Sigmoid colon (tissue), 7 donors: Measurements from ENCODE around the gene HUS1B. TPM values are rescaled to one million over a fixed set of nuclear protein-coding genes. Genes with fewer than 3 reads are reported as not detected.
"Not testable (repeated sequence)": the region's sequence is repeated elsewhere in the genome, so short reads cannot be mapped to it uniquely, and the experiment has no call there.

ENCODE experiments used
- DNase-seq: peaks from one replicate; pipeline ENCODE4 v3.0.0-alpha.2; 2019
- H3K27ac ChIP-seq, 4 donors: fragments of 200-600 bp; sonication (generic); one replicate each; pipeline ENCODE4 v1.5.1; 2016 to 2019; ENCODE audit warnings: mild to moderate bottlenecking in 1 of 4
- H3K27me3 ChIP-seq, 3 donors: fragments of 200-600 bp; sonication (generic); one replicate each; pipeline ENCODE4 v1.5.1; 2019; ENCODE audit warnings: mild to moderate bottlenecking in 1 of 3
- H3K36me3 ChIP-seq, 4 donors: fragments of 200-600 bp; sonication (generic); one replicate each; pipeline ENCODE4 v1.5.1; 2016 to 2019
- H3K4me1 ChIP-seq, 4 donors: fragments of 200-600 bp; sonication (generic); one replicate each; pipeline ENCODE4 v1.5.1; 2017 to 2019
- H3K4me3 ChIP-seq, 4 donors: fragments of 200-600 bp; sonication (generic); one replicate each; pipeline ENCODE4 v1.5.1; 2017 to 2019; ENCODE audit warnings: mild to moderate bottlenecking in 2 of 4, moderate library complexity in 1 of 4
- H3K9me3 ChIP-seq, 4 donors: fragments of 200-600 bp in 3 of 4; sonication (generic) in 3 of 4; one replicate each; pipeline versions ENCODE4 v1.5.1 to v1.6.1; 2013 to 2019
- CTCF ChIP-seq, 4 experiments: fragments of 450-650 bp in 3 of 4; fragments of 200-600 bp in 1 of 4; IDR thresholded peaks; one replicate each; pipeline ENCODE4 v1.5.1; 2016 to 2019; ENCODE audit warnings: antibody characterized with exemption in 4 of 4, mild to moderate bottlenecking in 3 of 4, moderate library complexity in 2 of 4
- EP300 ChIP-seq, 4 donors: sonication (generic); formaldehyde crosslinking; IDR thresholded peaks; one replicate each; pipeline ENCODE4 v1.6.1; 2017; ENCODE audit warnings: antibody characterized with exemption in 4 of 4
- POLR2A ChIP-seq, 2 donors: fragments of 450-650 bp; IDR thresholded peaks; one replicate each; pipeline ENCODE4 v1.6.1; 2016; ENCODE audit warnings: antibody characterized with exemption in 2 of 2, mild to moderate bottlenecking in 2 of 2, moderate library complexity in 2 of 2
- POLR2AphosphoS5 ChIP-seq, 4 donors: sonication (generic); formaldehyde crosslinking; IDR thresholded peaks; one replicate each; pipeline ENCODE4 v1.6.1; 2017; ENCODE audit warnings: antibody characterized with exemption in 4 of 4
- WGBS, 2 donors: extraction: QIAGEN DNeasy Blood & Tissue Kit; methylation state at CpG; one replicate each; pipeline ENCODE4 v1.1.7; 2013; 5-methylcytosine and 5-hydroxymethylcytosine counted together
- intact Hi-C: fragments of 100-400 bp; cut with DNase I; formaldehyde crosslinking; loops from one replicate; pipeline ENCODE4 v1.15.1; 2023
- polyA plus RNA-seq, 3 donors: library from polyadenylated mRNA; stranded (reverse); fragments of 200-250 nt; gene quantifications; one replicate each; pipeline ENCODE4 v1.2.3, GENCODE V29; 2013
- total RNA-seq, 4 donors: library from RNA; depleted of rRNA; stranded (reverse); fragments of >200 nt; gene quantifications; one replicate each; pipeline ENCODE4 v1.1.0, GENCODE V29; 2016
- donor health status: healthy with polysubstance abuse.
- donor health status: Bipolar disorder and iron deficiency.
- donor health status: healthy.

The HUS1B gene
- total and polyA plus RNA-seq, 7 donors, result 0.36 to 3.6 (median 0.71) TPM; not detected in 2

DNA sequence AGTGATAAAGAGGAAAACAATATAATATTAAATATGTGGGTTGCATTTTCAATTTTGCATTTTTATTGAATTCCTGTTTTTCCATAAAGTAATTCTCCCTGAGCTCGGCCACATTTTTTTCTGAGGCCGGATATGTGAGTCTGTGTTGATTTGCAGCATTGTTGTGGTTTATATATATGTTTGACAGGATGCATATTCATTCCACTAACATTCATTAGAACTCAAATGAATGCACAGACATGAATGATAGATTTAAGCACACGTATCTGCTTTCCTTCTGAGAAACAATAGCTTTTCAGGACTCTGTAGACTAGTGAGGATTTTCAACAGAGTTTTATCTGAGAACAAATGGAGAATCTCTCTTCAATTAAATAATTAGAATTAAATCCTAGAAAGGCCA is 46.7 kb upstream of the HUS1B start:
- Histone ChIP-seq H3K27ac (no peak overlapping the region), H3K27me3 (no peaks in the 10 kb centered on the region), H3K4me1 (no peaks in the 10 kb centered on the region), H3K36me3 (no peaks in the 10 kb centered on the region), H3K9me3 (no peaks in the 10 kb centered on the region), H3K4me3 (no peak overlapping the region)
- WGBS, 2 donors, result 77 to 82% methylated on average over 3 of the region's 3 CpGs
- no peak for DNase-seq
- no peak for TF ChIP-seq POLR2AphosphoS5 (IDR thresholded peaks at IDR 0.05)
- TF ChIP-seq POLR2A (IDR thresholded peaks at IDR 0.05), result no peak
- intact Hi-C loops, result no loop called here

- intact Hi-C loops, result no loop called here
- no peaks in the 10 kb centered on the region for H3K27me3 ChIP-seq
- no peaks in the 10 kb centered on the region for H3K9me3 ChIP-seq
- no peak overlapping the region for H3K4me3 ChIP-seq
- no peaks in the 10 kb centered on the region for H3K36me3 ChIP-seq
- no peak overlapping the region for H3K27ac ChIP-seq
- WGBS, 2 donors, result 64 to 76% methylated on average over 11 of the region's 11 CpGs
- DNase-seq, result no peak
- no peaks in the 10 kb centered on the region for H3K4me1 ChIP-seq
- no peak for TF ChIP-seq POLR2AphosphoS5 (IDR thresholded peaks at IDR 0.05)
These were observed 45.0 kb upstream of the HUS1B start for GRCh38 chr6:701700-702479.

DNA sequence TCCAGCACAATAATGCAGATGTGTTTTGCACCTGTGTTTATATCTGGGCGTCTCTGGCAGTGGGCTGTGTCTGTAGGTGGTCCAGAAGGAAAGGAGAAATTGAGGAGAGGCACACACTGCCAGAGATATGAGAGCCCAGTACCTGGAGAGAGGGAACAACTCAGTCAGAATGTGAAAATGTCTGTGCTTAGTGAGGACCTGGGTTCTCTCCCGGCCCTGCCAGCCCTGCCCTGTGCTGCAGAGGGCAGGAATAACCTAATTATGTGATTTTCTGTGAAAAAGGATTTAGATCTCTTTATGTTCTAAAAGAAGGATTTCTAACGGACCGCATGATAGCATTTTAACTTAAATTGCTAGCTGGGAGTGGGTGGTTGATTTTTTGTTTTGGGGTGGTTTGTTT is 44.3 kb upstream of the HUS1B start:
- no peak overlapping the region for H3K27ac ChIP-seq
- no peak for DNase-seq
- H3K9me3 ChIP-seq, result no peaks in the 10 kb centered on the region
- no peaks in the 10 kb centered on the region for H3K4me1 ChIP-seq
- no peak for TF ChIP-seq POLR2AphosphoS5 (IDR thresholded peaks at IDR 0.05)
- no peak for TF ChIP-seq EP300 (IDR thresholded peaks at IDR 0.05)
- TF ChIP-seq POLR2A (IDR thresholded peaks at IDR 0.05), result no peak
- no peak for TF ChIP-seq CTCF (IDR thresholded peaks at IDR 0.05)
- no peaks in the 10 kb centered on the region for H3K27me3 ChIP-seq
- WGBS, 2 donors, result 67 to 78% methylated on average over 4 of the region's 4 CpGs
- intact Hi-C loops, result no loop called here
- no peak overlapping the region for H3K4me3 ChIP-seq
- H3K36me3 ChIP-seq, result no peaks in the 10 kb centered on the region

DNA sequence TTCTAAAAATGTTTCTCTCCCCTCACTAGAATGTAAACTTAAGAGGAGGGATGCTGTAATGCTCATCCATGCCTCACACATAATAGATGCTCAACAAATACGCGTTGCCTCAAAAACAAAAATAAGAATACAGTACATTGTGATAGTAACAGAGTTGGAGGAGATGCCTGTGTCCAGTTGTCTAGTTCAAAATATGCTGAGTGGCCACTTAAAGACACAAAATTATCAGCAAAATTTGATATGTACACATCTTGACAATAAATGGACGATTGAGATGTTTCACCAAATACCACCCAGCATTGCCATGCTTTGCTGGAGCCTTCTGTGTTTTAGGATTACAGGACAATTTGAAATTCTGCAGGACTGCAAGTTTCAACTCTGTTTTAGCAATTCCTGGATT is 43.6 kb upstream of the HUS1B start:
- Histone ChIP-seq H3K4me3 (no peak overlapping the region), H3K27ac (no peak overlapping the region), H3K36me3 (no peaks in the 10 kb centered on the region), H3K9me3 (no peaks in the 10 kb centered on the region), H3K4me1 (no peaks in the 10 kb centered on the region), H3K27me3 (no peaks in the 10 kb centered on the region)
- no peak for DNase-seq
- 84 to 90% methylated on average over 3 of the region's 3 CpGs for WGBS, 2 donors
- TF ChIP-seq EP300 (IDR thresholded peaks at IDR 0.05), result no peak
- no peak for TF ChIP-seq CTCF (IDR thresholded peaks at IDR 0.05)
- TF ChIP-seq POLR2AphosphoS5 (IDR thresholded peaks at IDR 0.05), result no peak
- TF ChIP-seq POLR2A (IDR thresholded peaks at IDR 0.05), result no peak
- intact Hi-C loops, result no loop called here

- Histone ChIP-seq H3K9me3 (no peaks in the 10 kb centered on the region), H3K27ac (no peak overlapping the region), H3K36me3 (no peaks in the 10 kb centered on the region), H3K4me1 (no peaks in the 10 kb centered on the region), H3K27me3 (no peaks in the 10 kb centered on the region), H3K4me3 (no peak overlapping the region)
- DNase-seq, result no peak
- TF ChIP-seq POLR2AphosphoS5 (IDR thresholded peaks at IDR 0.05) (no peak), CTCF (IDR thresholded peaks at IDR 0.05) (no peak), EP300 (IDR thresholded peaks at IDR 0.05) (no peak), POLR2A (IDR thresholded peaks at IDR 0.05) (no peak)
- intact Hi-C loops, result no loop called here
- 70 to 75% methylated on average over 6 of the region's 6 CpGs for WGBS, 2 donors
These were observed 42.4 kb upstream of the HUS1B start for GRCh38 chr6:699319-699718.

DNA sequence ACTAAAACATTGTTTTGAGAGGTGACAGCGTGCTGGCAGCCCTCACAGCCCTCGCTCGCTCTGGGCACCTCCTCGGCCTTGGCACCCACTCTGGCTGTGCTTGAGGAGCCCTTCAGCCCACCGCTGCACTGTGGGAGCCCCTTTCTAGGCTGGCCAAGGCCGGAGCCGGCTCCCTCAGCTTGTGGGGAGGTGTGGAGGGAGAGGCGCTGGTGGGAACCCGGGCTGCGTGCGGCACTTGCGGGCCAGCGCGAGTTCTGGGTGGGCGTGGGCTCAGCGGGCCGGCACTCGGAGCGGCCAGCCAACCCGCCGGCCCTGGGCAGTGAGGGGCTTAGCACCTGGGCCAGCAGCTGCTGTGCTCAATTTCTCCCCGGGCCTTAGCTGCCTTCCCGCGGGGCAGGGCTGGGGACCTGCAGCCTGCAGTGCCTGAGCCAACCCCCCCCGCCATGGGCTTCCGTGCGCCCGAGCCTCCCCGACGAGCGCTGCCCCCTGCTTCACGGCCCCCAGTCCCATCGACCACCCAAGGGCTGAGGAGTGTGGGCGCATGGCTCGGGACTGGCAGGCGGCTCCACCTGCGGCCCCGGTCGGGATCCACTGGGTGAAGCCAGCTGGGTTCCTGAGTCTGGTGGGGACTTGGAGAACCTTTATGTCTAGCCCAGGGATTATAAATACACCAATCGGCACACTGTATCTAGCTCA is 37.7 kb upstream of the HUS1B start:
- H3K27ac ChIP-seq, DNase-seq, H3K27me3 ChIP-seq, H3K4me3 ChIP-seq, H3K36me3 ChIP-seq, H3K9me3 ChIP-seq: not testable (repeated sequence)
- WGBS, 2 donors, result 96 to 97% methylated on average over 40 of the region's 40 CpGs
- peaks cover 0 to 22% (median 18%) of the 10 kb centered on the region in 4 donors for H3K4me1 ChIP-seq
- intact Hi-C loops, result loop anchor here (5.0 kb wide), 2 partner anchors 102 to 693 kb away; partner anchors contain the start of gene FOXF2
